ENCODE measurements around the gene RPRD1A.
"Not testable (repeated sequence)": the region's sequence is repeated elsewhere in the genome, so short reads cannot be mapped to it uniquely, and the experiment has no call there.

The RPRD1A gene

GRCh38 chr18:36078751-36079529 is 11.6 kb upstream of the RPRD1A start:
- DNase-seq (ENCODE audit: low read depth, low spot score), result no peak

GRCh38 chr18:36077764-36078163 is 10.4 kb upstream of the RPRD1A start:
- not testable (repeated sequence) for DNase-seq (ENCODE audit: low read depth, low spot score)

GRCh38 chr18:36075862-36076587 is 8.7 kb upstream of the RPRD1A start:
- no peak for DNase-seq (ENCODE audit: low read depth, low spot score)

GRCh38 chr18:36074435-36074834 is 7.1 kb upstream of the RPRD1A start:
- no peak for DNase-seq (ENCODE audit: low read depth, low spot score)

- no peak for DNase-seq (ENCODE audit: low read depth, low spot score)
Measured at GRCh38 chr18:36073676-36074075, 6.3 kb upstream of the RPRD1A start.

- DNase-seq (ENCODE audit: low read depth, low spot score), result not testable (repeated sequence)
Measured at GRCh38 chr18:36072406-36072805, 5.0 kb upstream of the RPRD1A start.

GRCh38 chr18:36066686-36067054 is 689 bp downstream of the RPRD1A start:
- no peak for DNase-seq (ENCODE audit: low read depth, low spot score)

- no peak for DNase-seq (ENCODE audit: low read depth, low spot score)
Measured at GRCh38 chr18:36066001-36066400, 1.4 kb downstream of the RPRD1A start.

- not testable (repeated sequence) for DNase-seq (ENCODE audit: low read depth, low spot score)
Measured at GRCh38 chr18:36064809-36065079, 2.6 kb downstream of the RPRD1A start.

GRCh38 chr18:36064027-36064808 is 3.1 kb downstream of the RPRD1A start:
- DNase-seq (ENCODE audit: low read depth, low spot score), result no peak

- DNase-seq (ENCODE audit: low read depth, low spot score), result no peak
Measured at GRCh38 chr18:36058674-36059073, 8.7 kb downstream of the RPRD1A start.

GRCh38 chr18:36051760-36052159 is 15.6 kb downstream of the RPRD1A start:
- DNase-seq (ENCODE audit: low read depth, low spot score), result no peak

- DNase-seq (ENCODE audit: low read depth, low spot score), result no peak
Measured at GRCh38 chr18:36050479-36050878, 16.9 kb downstream of the RPRD1A start.

GRCh38 chr18:36047521-36047920 is 19.8 kb downstream of the RPRD1A start:
- no peak for DNase-seq (ENCODE audit: low read depth, low spot score)

- DNase-seq (ENCODE audit: low read depth, low spot score), result no peak
Measured at GRCh38 chr18:36046898-36047297, 20.5 kb downstream of the RPRD1A start.

GRCh38 chr18:36045241-36045991 is 21.9 kb downstream of the RPRD1A start:
- no peak for DNase-seq (ENCODE audit: low read depth, low spot score)

GRCh38 chr18:36043153-36043552 is 24.2 kb downstream of the RPRD1A start:
- no peak for DNase-seq (ENCODE audit: low read depth, low spot score)

GRCh38 chr18:36041146-36041545 is 26.2 kb downstream of the RPRD1A start:
- no peak for DNase-seq (ENCODE audit: low read depth, low spot score)

GRCh38 chr18:36038102-36038663 is 29.2 kb downstream of the RPRD1A start:
- DNase-seq (ENCODE audit: low read depth, low spot score), result no peak

- DNase-seq (ENCODE audit: low read depth, low spot score), result no peak
Measured at GRCh38 chr18:36035253-36035652, 32.1 kb downstream of the RPRD1A start.

GRCh38 chr18:36034299-36034895 is 33.0 kb downstream of the RPRD1A start:
- no peak for DNase-seq (ENCODE audit: low read depth, low spot score)

Measured in activated CD4-positive, CD25-positive, alpha-beta regulatory T cell treated with anti-CD3 and anti-CD28 coated beads, Interleukin-2, amount 50 U/mL, for 16 hours (primary cell).